GM18502 (cell line): ENCODE data around the gene CMPK1.

ENCODE experiments used
- ATAC-seq: cut with Tn5 transposase; IDR thresholded peaks from one replicate; pipeline ENCODE4 v1.9.1; 2021; ENCODE audit warnings: mild to moderate bottlenecking; ENCODE audit not compliant: unreplicated experiment, poor library complexity

The CMPK1 gene

GRCh38 chr1:47388891-47389238 lies 55.3 kb downstream of the CMPK1 start:
- peak; percentile 77 for ATAC-seq

GRCh38 chr1:47389731-47390130 lies 56.1 kb downstream of the CMPK1 start:
- no peak for ATAC-seq

GRCh38 chr1:47390843-47391242 lies 57.3 kb downstream of the CMPK1 start:
- no peak for ATAC-seq

- no peak for ATAC-seq
These were observed 59.6 kb downstream of the CMPK1 start for GRCh38 chr1:47393141-47393540.

GRCh38 chr1:47395433-47395832 lies 61.8 kb downstream of the CMPK1 start:
- no peak for ATAC-seq

- ATAC-seq, result no peak
These were observed 63.1 kb downstream of the CMPK1 start for GRCh38 chr1:47396671-47397196.

- ATAC-seq, result no peak
These were observed 65.7 kb downstream of the CMPK1 start for GRCh38 chr1:47399138-47399845.

- ATAC-seq, result no peak
These were observed 66.2 kb downstream of the CMPK1 start for GRCh38 chr1:47399846-47400155.

- no peak for ATAC-seq
These were observed 68.2 kb downstream of the CMPK1 start for GRCh38 chr1:47401761-47402160.

- no peak for ATAC-seq
These were observed 69.0 kb downstream of the CMPK1 start for GRCh38 chr1:47402591-47402990.

GRCh38 chr1:47403321-47403910 lies 69.8 kb downstream of the CMPK1 start:
- no peak for ATAC-seq

- no peak for ATAC-seq
These were observed 72.1 kb downstream of the CMPK1 start for GRCh38 chr1:47405697-47406096.

- ATAC-seq, result no peak
These were observed 73.4 kb downstream of the CMPK1 start for GRCh38 chr1:47406966-47407365.

- ATAC-seq, result no peak
These were observed 73.9 kb downstream of the CMPK1 start for GRCh38 chr1:47407481-47407880.

GRCh38 chr1:47409311-47410067 lies 75.9 kb downstream of the CMPK1 start:
- ATAC-seq, result no peak

GRCh38 chr1:47410068-47410455 lies 76.5 kb downstream of the CMPK1 start:
- ATAC-seq, result no peak

- no peak for ATAC-seq
These were observed 77.8 kb downstream of the CMPK1 start for GRCh38 chr1:47411436-47411835.

- no peak for ATAC-seq
These were observed 78.8 kb downstream of the CMPK1 start for GRCh38 chr1:47412437-47412836.

GRCh38 chr1:47415728-47416318 lies 82.2 kb downstream of the CMPK1 start, which contains the start of gene FOXE3:
TSS of gene FOXE3 (plus strand) at chr1:47416285. CDS start at chr1:47416316, 31 bp downstream.
- no peak for ATAC-seq

- ATAC-seq, result no peak
These were observed 83.0 kb downstream of the CMPK1 start for GRCh38 chr1:47416319-47417169.
